ENCODE results near the gene TNIK. TPM values are rescaled to one million over a fixed set of nuclear protein-coding genes. Genes with fewer than 3 reads are reported as not detected.

TNIK gene
- total and polyA plus RNA-seq, 2 experiments from 2014 or later, result 14.6 to 34.3 TPM

GRCh38 chr3:171456765-171457606, 3.2 kb downstream of the TNIK start:
- peak overlapping the region; percentile 95 for H3K4me3 Mint-ChIP-seq
- H3K27ac Mint-ChIP-seq, result peak overlapping the region; percentile 76
- Histone ChIP-seq H3K27ac (ENCODE audit: low read depth) (peak overlapping the region; percentile 88), H3K79me2 (replicated peaks; ENCODE audit: insufficient read depth) (peaks cover 73% of the 10 kb centered on the region), H3K4me2 (peak overlapping the region; percentile 98), H3F3A (replicated peaks; ENCODE audit: low read depth) (no peaks in the 10 kb centered on the region), H3K4me3 (peak overlapping the region; percentile 82), H3K27me3 (ENCODE audit: insufficient read depth) (peaks cover 9% of the 10 kb centered on the region), H3K4me1 (ENCODE audit: insufficient read depth) (peaks cover 61% of the 10 kb centered on the region), H4K20me1 (replicated peaks; ENCODE audit: insufficient read depth) (no peaks in the 10 kb centered on the region), H2AFZ (no peak overlapping the region), H3K36me3 (ENCODE audit: insufficient read depth) (no peaks in the 10 kb centered on the region), H3K9me2 (ENCODE audit: insufficient read depth) (no peaks in the 10 kb centered on the region)
- H3K9me3 Mint-ChIP-seq, result no peaks in the 10 kb centered on the region; the same call in 2 of the 3 replicates
- TF ChIP-seq CTCF (conservative IDR thresholded peaks at IDR 0.05; ENCODE audit: low read depth in 2 of 2) (no peak), CREB1 (CRISPR knock-in tag; IDR thresholded peaks at IDR 0.05; ENCODE audit: low read depth) (no peak), ZNF462 (CRISPR knock-in tag; IDR thresholded peaks at IDR 0.05) (no peak), NANOG (IDR thresholded peaks at IDR 0.05; ENCODE audit: borderline replicate concordance) (no peak), EZH2phosphoT487 (IDR thresholded peaks at IDR 0.05; ENCODE audit: unreplicated experiment) (no peak), ETS1 (IDR thresholded peaks at IDR 0.05) (no peak), ZNF114 (CRISPR knock-in tag; IDR thresholded peaks at IDR 0.05) (no peak), JUNB (IDR thresholded peaks at IDR 0.05; ENCODE audit: unreplicated experiment) (no peak), EZH2 (IDR thresholded peaks at IDR 0.05; ENCODE audit: low read depth, unreplicated experiment) (no peak), REST (IDR thresholded peaks at IDR 0.05; ENCODE audit: unreplicated experiment) (no peak), ZNF331 (CRISPR knock-in tag; IDR thresholded peaks at IDR 0.05; ENCODE audit: low read depth) (no peak), POLR2AphosphoS5 (IDR thresholded peaks at IDR 0.05; ENCODE audit: low read depth) (no peak)
- no peak for ATAC-seq
- H3K27me3 Mint-ChIP-seq (ENCODE audit: insufficient read depth, low read depth, poor library complexity), result peaks cover 21% of the 10 kb centered on the region
- no peak for DNase-seq (ENCODE audit: low spot score)
- no peaks in the 10 kb centered on the region for H3K36me3 Mint-ChIP-seq (ENCODE audit: low read depth)
- H3K4me1 Mint-ChIP-seq, result peaks cover 45% of the 10 kb centered on the region
